Measurements from ENCODE around the gene PDE4A. TPM values are rescaled to one million over a fixed set of nuclear protein-coding genes. Genes with fewer than 3 reads are reported as not detected.
"Not testable (repeated sequence)": the region's sequence is repeated elsewhere in the genome, so short reads cannot be mapped to it uniquely, and the experiment has no call there.

The PDE4A gene
- total and polyA plus RNA-seq, 3 donors from 2014 or later, result 20.1 to 35.4 (median 35.0) TPM

DNA sequence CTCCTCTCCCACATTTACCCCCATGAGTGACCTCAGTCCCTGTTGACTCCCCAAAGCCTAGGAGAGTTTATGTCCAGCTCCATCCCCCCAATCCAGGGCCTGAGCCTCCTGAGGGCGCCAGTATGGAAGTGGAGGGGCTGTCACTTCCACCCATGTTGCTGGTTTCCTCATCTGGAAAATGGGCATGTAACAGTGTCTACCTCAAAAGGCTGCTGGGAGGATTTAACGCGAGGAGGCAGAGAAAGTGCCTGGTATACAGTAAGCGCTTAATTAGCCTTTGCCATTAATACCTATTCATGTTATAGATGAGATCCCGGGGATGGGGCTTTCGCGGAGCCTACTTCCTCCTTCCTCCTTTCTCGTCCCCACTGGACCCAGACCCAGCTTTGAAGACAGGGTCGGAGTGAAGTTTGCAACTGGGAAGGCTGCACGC lies 40.4 kb upstream of the PDE4A start:
- H3K27me3 ChIP-seq, result no peaks in the 10 kb centered on the region
- H3K27ac ChIP-seq, result peak overlapping the region; percentile 73 to 79
- TF ChIP-seq POLR2A (IDR thresholded peaks at IDR 0.05), result no peak
- no peak for TF ChIP-seq CTCF (IDR thresholded peaks at IDR 0.05)
- H3K36me3 ChIP-seq (ENCODE audit: low read depth, missing control alignments), result no peaks in the 10 kb centered on the region
- intact Hi-C loops (cut with DNase I; ENCODE audit: low total_unique reads), result no loop called here
- 0 to 2% methylated on average over 8 to 10 of the region's 10 CpGs for WGBS, 2 donors
- no peak for DNase-seq
- H3K4me1 ChIP-seq, result peaks cover 5% of the 10 kb centered on the region
- H3K4me3 ChIP-seq, result peak overlapping the region; percentile 90 to 94
- H3K9me3 ChIP-seq, result no peaks in the 10 kb centered on the region

GRCh38 chr19:10380313-10381102 lies 39.8 kb upstream of the PDE4A start, which contains the start of gene TYK2:
Gene TYK2, minus strand, starts transcription at chr19:10380572. Its CDS starts 2,166 bp downstream, at chr19:10378406.
- no peaks in the 10 kb centered on the region for H3K27me3 ChIP-seq

GRCh38 chr19:10383223-10383499 lies 37.2 kb upstream of the PDE4A start:
- H3K4me3 ChIP-seq; intact Hi-C loops (cut with DNase I; ENCODE audit: low total_unique reads); H3K36me3 ChIP-seq (ENCODE audit: low read depth, missing control alignments); H3K27me3 ChIP-seq; DNase-seq; H3K27ac ChIP-seq; H3K9me3 ChIP-seq; H3K4me1 ChIP-seq: not testable (repeated sequence)
- 90 to 95% methylated on average over 8 of the region's 8 CpGs for WGBS, 2 donors

More at GRCh38 chr19:10380313-10381102, 39.8 kb upstream of the PDE4A start, which contains the start of gene TYK2:
- H3K4me3 ChIP-seq, result peak within 1 kb of the TSS; percentile 90 to 94
- H3K36me3 ChIP-seq (ENCODE audit: low read depth, missing control alignments), result no peaks in the 10 kb centered on the region
- WGBS, 2 donors, result 0% methylated on average over 57 to 58 of the region's 58 CpGs
- H3K27ac ChIP-seq, result peak within 1 kb of the TSS; percentile 73 to 79
- no peaks in the 10 kb centered on the region for H3K9me3 ChIP-seq
- peak; percentile 98 for DNase-seq
- TF ChIP-seq POLR2A (IDR thresholded peaks at IDR 0.05), result no peak
- TF ChIP-seq CTCF (IDR thresholded peaks at IDR 0.05), result peak in 1 of 3 experiments; percentile 4
- peaks cover 5% of the 10 kb centered on the region for H3K4me1 ChIP-seq
- intact Hi-C loops (cut with DNase I; ENCODE audit: low total_unique reads), result no loop called here

GRCh38 chr19:10384580-10384979 lies 35.8 kb upstream of the PDE4A start:
- Histone ChIP-seq H3K27me3 (no peaks in the 10 kb centered on the region), H3K9me3 (no peaks in the 10 kb centered on the region), H3K4me1 (peaks cover 3% of the 10 kb centered on the region), H3K36me3 (ENCODE audit: low read depth, missing control alignments) (no peaks in the 10 kb centered on the region), H3K4me3 (no peak overlapping the region), H3K27ac (no peak overlapping the region)
- no peak for DNase-seq
- intact Hi-C loops (cut with DNase I; ENCODE audit: low total_unique reads), result no loop called here
- 87 to 90% methylated on average over 8 to 9 of the region's 9 CpGs for whole genome bisulfite sequencing, 2 donors
- TF ChIP-seq CTCF (IDR thresholded peaks at IDR 0.05) (no peak), POLR2A (IDR thresholded peaks at IDR 0.05) (no peak)

GRCh38 chr19:10388957-10389356 lies 31.4 kb upstream of the PDE4A start:
- intact Hi-C loops (cut with DNase I; ENCODE audit: low total_unique reads), result no loop called here
- 2 to 3% methylated on average over 3 of the region's 3 CpGs for WGBS, 2 donors
- Histone ChIP-seq H3K27ac (no peak overlapping the region), H3K27me3 (no peaks in the 10 kb centered on the region), H3K36me3 (ENCODE audit: low read depth, missing control alignments) (no peaks in the 10 kb centered on the region), H3K4me3 (no peak overlapping the region), H3K4me1 (no peaks in the 10 kb centered on the region), H3K9me3 (no peaks in the 10 kb centered on the region)
- DNase-seq, result peak; percentile 96
- TF ChIP-seq CTCF (IDR thresholded peaks at IDR 0.05), result peak; percentile 92 to 96 (median 93)
- TF ChIP-seq POLR2A (IDR thresholded peaks at IDR 0.05), result no peak

Data from testis (tissue), 3 donors.